Adrenal gland (tissue), 5 donors: ENCODE measurements around the gene ANXA1.

Experiments used
- POLR2A ChIP-seq, 2 donors: fragments of 450-650 bp; IDR thresholded peaks; one replicate each; pipeline ENCODE4 v1.6.1; 2017; ENCODE audit warnings: antibody characterized with exemption in 2 of 2, mild to moderate bottlenecking in 2 of 2, moderate library complexity in 1 of 2
- TF ChIP-seq, protein P1 (sequence below), 6 experiments: fragments of 450-650 bp in 4 of 6; fragments of 200-600 bp in 2 of 6; sonication (generic) in 1 of 6; IDR thresholded peaks; 1 replicate in 5 of 6; 2 replicates in 1 of 6; pipeline versions ENCODE4 v1.5.1 to v1.8.0; 2016 to 2021; ENCODE audit warnings: antibody characterized with exemption in 6 of 6, mild to moderate bottlenecking in 2 of 6, moderate library complexity in 1 of 6
- donor health status: DM: no; HTN: no; CAD: no.

DNA sequence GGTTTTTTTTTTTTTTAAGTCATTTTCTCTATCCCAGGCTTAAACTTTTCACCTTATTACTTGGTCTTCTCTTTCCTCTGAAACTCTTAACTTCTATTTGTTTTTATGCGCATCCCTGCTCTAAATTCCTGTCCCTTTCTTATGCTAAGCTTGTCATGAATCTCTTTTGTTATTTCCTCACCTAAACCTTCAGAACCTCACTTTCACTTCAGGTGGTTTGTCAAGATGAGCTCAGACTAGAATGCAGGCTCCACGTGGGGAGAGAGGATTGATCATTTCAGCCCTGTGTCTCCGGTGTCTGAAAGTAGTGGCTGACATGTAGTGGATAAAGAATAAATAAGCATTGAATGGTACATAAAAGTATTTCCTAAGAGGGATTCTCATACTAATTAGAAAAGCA lies 63.6 kb downstream of the ANXA1 start:
- TF ChIP-seq, protein P1, sequence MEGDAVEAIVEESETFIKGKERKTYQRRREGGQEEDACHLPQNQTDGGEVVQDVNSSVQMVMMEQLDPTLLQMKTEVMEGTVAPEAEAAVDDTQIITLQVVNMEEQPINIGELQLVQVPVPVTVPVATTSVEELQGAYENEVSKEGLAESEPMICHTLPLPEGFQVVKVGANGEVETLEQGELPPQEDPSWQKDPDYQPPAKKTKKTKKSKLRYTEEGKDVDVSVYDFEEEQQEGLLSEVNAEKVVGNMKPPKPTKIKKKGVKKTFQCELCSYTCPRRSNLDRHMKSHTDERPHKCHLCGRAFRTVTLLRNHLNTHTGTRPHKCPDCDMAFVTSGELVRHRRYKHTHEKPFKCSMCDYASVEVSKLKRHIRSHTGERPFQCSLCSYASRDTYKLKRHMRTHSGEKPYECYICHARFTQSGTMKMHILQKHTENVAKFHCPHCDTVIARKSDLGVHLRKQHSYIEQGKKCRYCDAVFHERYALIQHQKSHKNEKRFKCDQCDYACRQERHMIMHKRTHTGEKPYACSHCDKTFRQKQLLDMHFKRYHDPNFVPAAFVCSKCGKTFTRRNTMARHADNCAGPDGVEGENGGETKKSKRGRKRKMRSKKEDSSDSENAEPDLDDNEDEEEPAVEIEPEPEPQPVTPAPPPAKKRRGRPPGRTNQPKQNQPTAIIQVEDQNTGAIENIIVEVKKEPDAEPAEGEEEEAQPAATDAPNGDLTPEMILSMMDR (IDR thresholded peaks at IDR 0.05), result no peak
- no peak for TF ChIP-seq POLR2A (IDR thresholded peaks at IDR 0.05)
